GM23338 (cell line): ENCODE data around the gene HSPA2. TPM values are rescaled to one million over a fixed set of nuclear protein-coding genes. Genes with fewer than 3 reads are reported as not detected.
A peak's percentile ranks its signal among the peaks of the same experiment; 100 is the strongest.

Experiments used
- ATAC-seq: fragments of 200-7000 bp; cut with Tn5 transposase; 3 replicates; pipeline ENCODE4 v1.9.1; 2020
- DNase-seq: peaks from one replicate; pipeline ENCODE4 v3.0.0-alpha.2; 2015; ENCODE audit warnings: low spot score
- H2AFZ ChIP-seq: fragments of 200-600 bp; sonication (generic); 2 replicates; pipeline ENCODE4 v1.8.0; 2016; ENCODE audit warnings: antibody characterized with exemption, mild to moderate bottlenecking, moderate library complexity
- H3F3A ChIP-seq: fragments of 200-600 bp; sonication (generic); replicated peaks from 2 replicates; pipeline ENCODE4 v1.8.0; 2017; ENCODE audit warnings: antibody characterized with exemption, mixed run types, low read depth
- H3K27ac ChIP-seq: fragments of 200-600 bp; sonication (generic); 2 replicates; pipeline ENCODE4 v1.6.1; 2016; ENCODE audit warnings: low read depth
- H3K27me3 ChIP-seq: fragments of 200-600 bp; sonication (generic); 2 replicates; pipeline ENCODE4 v1.8.0; 2016; ENCODE audit warnings: mild to moderate bottlenecking, mixed run types, moderate library complexity; ENCODE audit not compliant: insufficient read depth
- H3K36me3 ChIP-seq: fragments of 200-600 bp; sonication (generic); 2 replicates; pipeline ENCODE4 v1.8.0; 2016; ENCODE audit warnings: mild to moderate bottlenecking; ENCODE audit not compliant: insufficient read depth
- H3K4me1 ChIP-seq: fragments of 200-600 bp; sonication (generic); 2 replicates; pipeline ENCODE4 v1.8.0; 2016; ENCODE audit warnings: mild to moderate bottlenecking, moderate library complexity; ENCODE audit not compliant: insufficient read depth
- H3K4me2 ChIP-seq: fragments of 200-600 bp; sonication (generic); 2 replicates; pipeline ENCODE4 v1.7.1; 2017; ENCODE audit warnings: mixed run types
- H3K4me3 ChIP-seq: fragments of 200-600 bp; sonication (generic); 2 replicates; pipeline ENCODE4 v1.6.1; 2016; ENCODE audit warnings: mixed run types
- H3K79me2 ChIP-seq: fragments of 200-600 bp; sonication (generic); replicated peaks from 2 replicates; pipeline ENCODE4 v1.8.0; 2017; ENCODE audit warnings: mild to moderate bottlenecking; ENCODE audit not compliant: insufficient read depth
- H3K9me2 ChIP-seq: fragments of 200-600 bp; sonication (generic); 2 replicates; pipeline ENCODE4 v1.8.0; 2017; ENCODE audit not compliant: insufficient read depth
- H4K20me1 ChIP-seq: fragments of 200-600 bp; sonication (generic); replicated peaks from 2 replicates; pipeline ENCODE4 v1.8.0; 2017; ENCODE audit warnings: mild to moderate bottlenecking; ENCODE audit not compliant: insufficient read depth
- H3K27ac Mint-ChIP-seq: 2 replicates; pipeline ENCODE4 v1.8.0; 2020; ENCODE audit warnings: inconsistent platforms, mild to moderate bottlenecking, moderate library complexity, mixed read lengths
- H3K27me3 Mint-ChIP-seq: 3 replicates; pipeline ENCODE4 v1.8.0; 2022; ENCODE audit warnings: low read depth, mild to moderate bottlenecking, moderate library complexity, mixed read lengths, inconsistent platforms; ENCODE audit not compliant: insufficient read depth, poor library complexity
- H3K36me3 Mint-ChIP-seq: 3 replicates; pipeline ENCODE4 v1.8.0; 2021; ENCODE audit warnings: low read depth, mild to moderate bottlenecking, inconsistent platforms, moderate library complexity, mixed read lengths
- H3K4me1 Mint-ChIP-seq: 3 replicates; pipeline ENCODE4 v1.8.0; 2020; ENCODE audit warnings: mild to moderate bottlenecking, inconsistent platforms, mixed read lengths
- H3K4me3 Mint-ChIP-seq: 3 replicates; pipeline ENCODE4 v1.8.0; 2021; ENCODE audit warnings: moderate library complexity, mild to moderate bottlenecking, inconsistent platforms, mixed read lengths
- H3K9me3 Mint-ChIP-seq: 3 replicates; pipeline ENCODE4 v1.8.0; 2020; ENCODE audit warnings: moderate library complexity, mild to moderate bottlenecking, inconsistent platforms, mixed read lengths
- CREB1 ChIP-seq: fragments of 250-450 bp; sonication (Bioruptor Pico); IDR thresholded peaks from 2 replicates; pipeline ENCODE4 v1.5.0; 2020; ENCODE audit warnings: low read depth, mild to moderate bottlenecking, moderate library complexity
- EZH2phosphoT487 ChIP-seq: fragments of 200-600 bp; sonication (generic); IDR thresholded peaks from one replicate; pipeline ENCODE4 v1.8.1; 2018; ENCODE audit warnings: antibody characterized with exemption; ENCODE audit not compliant: unreplicated experiment
- JUNB ChIP-seq: IDR thresholded peaks from one replicate; pipeline ENCODE4 v1.6.1; 2016; ENCODE audit warnings: antibody characterized with exemption; ENCODE audit not compliant: unreplicated experiment
- NANOG ChIP-seq: IDR thresholded peaks from 2 replicates; pipeline ENCODE4 v1.6.1; 2016; ENCODE audit warnings: antibody characterized with exemption, borderline replicate concordance
- POLR2AphosphoS5 ChIP-seq: IDR thresholded peaks from 2 replicates; pipeline ENCODE4 v1.6.1; 2016; ENCODE audit warnings: antibody characterized with exemption, low read depth
- STAT1 ChIP-seq: IDR thresholded peaks from one replicate; pipeline ENCODE4 v1.6.1; 2016; ENCODE audit warnings: antibody characterized with exemption; ENCODE audit not compliant: unreplicated experiment
- ZNF114 ChIP-seq: fragments of 250-450 bp; sonication (Bioruptor Pico); IDR thresholded peaks from 2 replicates; pipeline ENCODE4 v1.5.0; 2020; ENCODE audit warnings: mild to moderate bottlenecking, moderate library complexity
- ZNF331 ChIP-seq: fragments of 250-450 bp; sonication (Bioruptor Pico); IDR thresholded peaks from 2 replicates; pipeline ENCODE4 v1.5.0; 2020; ENCODE audit warnings: low read depth, mild to moderate bottlenecking, moderate library complexity
- polyA plus RNA-seq: library from polyadenylated mRNA; unstranded; fragments of >200 nt; fragmentation: Nextera tagmentation; extraction: Ambion mirVana; gene quantifications from 2 replicates; pipeline ENCODE4 v1.2.1, GENCODE V29; 2016
- total RNA-seq: library from RNA; depleted of rRNA; stranded (reverse); fragments of >200 nt; shearing (Covaris generic); gene quantifications from 2 replicates; pipeline ENCODE4 v1.2.3, GENCODE V29; 2014
- TF ChIP-seq, protein P1 (sequence below): fragments of 250-450 bp; sonication (Bioruptor Pico); IDR thresholded peaks from 2 replicates; pipeline ENCODE4 v1.5.0; 2020; ENCODE audit warnings: mild to moderate bottlenecking, moderate library complexity
- TF ChIP-seq, protein P2 (sequence below), 2 experiments: fragments of 200-600 bp in 1 of 2; sonication (generic) in 1 of 2; conservative IDR thresholded peaks; 2 replicates each; pipeline versions ENCODE4 v1.5.1 to v1.6.1; 2016 to 2017; ENCODE audit warnings: antibody characterized with exemption in 2 of 2, low read depth in 2 of 2, mild to moderate bottlenecking in 2 of 2, moderate library complexity in 1 of 2
- TF ChIP-seq, protein P3 (sequence below): IDR thresholded peaks from 2 replicates; pipeline ENCODE4 v1.6.1; 2016; ENCODE audit warnings: antibody characterized with exemption

The HSPA2 gene
- total and polyA plus RNA-seq, 2 experiments from 2014 or later: 88.5 to 130 TPM

DNA sequence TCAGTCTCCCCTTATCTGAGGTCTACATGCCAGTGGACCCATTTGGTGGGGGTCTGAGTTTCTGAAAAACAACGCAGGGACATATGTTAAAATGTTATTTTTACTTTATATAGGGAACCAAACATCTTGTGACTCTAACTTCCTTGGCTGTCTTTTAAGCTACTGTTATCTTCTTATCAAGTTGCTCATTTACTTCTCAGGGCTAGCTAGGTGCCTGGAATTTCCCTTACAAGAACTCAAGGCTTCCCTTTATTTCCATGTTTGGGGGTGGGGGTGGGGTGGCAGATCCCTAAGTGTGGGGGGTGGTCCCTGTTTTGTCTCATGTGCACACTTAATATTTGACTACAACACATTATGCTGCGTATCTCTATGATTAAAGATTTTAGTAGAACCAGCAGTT lies 40.8 kb downstream of the HSPA2 start (continued):
- TF ChIP-seq, protein P1, sequence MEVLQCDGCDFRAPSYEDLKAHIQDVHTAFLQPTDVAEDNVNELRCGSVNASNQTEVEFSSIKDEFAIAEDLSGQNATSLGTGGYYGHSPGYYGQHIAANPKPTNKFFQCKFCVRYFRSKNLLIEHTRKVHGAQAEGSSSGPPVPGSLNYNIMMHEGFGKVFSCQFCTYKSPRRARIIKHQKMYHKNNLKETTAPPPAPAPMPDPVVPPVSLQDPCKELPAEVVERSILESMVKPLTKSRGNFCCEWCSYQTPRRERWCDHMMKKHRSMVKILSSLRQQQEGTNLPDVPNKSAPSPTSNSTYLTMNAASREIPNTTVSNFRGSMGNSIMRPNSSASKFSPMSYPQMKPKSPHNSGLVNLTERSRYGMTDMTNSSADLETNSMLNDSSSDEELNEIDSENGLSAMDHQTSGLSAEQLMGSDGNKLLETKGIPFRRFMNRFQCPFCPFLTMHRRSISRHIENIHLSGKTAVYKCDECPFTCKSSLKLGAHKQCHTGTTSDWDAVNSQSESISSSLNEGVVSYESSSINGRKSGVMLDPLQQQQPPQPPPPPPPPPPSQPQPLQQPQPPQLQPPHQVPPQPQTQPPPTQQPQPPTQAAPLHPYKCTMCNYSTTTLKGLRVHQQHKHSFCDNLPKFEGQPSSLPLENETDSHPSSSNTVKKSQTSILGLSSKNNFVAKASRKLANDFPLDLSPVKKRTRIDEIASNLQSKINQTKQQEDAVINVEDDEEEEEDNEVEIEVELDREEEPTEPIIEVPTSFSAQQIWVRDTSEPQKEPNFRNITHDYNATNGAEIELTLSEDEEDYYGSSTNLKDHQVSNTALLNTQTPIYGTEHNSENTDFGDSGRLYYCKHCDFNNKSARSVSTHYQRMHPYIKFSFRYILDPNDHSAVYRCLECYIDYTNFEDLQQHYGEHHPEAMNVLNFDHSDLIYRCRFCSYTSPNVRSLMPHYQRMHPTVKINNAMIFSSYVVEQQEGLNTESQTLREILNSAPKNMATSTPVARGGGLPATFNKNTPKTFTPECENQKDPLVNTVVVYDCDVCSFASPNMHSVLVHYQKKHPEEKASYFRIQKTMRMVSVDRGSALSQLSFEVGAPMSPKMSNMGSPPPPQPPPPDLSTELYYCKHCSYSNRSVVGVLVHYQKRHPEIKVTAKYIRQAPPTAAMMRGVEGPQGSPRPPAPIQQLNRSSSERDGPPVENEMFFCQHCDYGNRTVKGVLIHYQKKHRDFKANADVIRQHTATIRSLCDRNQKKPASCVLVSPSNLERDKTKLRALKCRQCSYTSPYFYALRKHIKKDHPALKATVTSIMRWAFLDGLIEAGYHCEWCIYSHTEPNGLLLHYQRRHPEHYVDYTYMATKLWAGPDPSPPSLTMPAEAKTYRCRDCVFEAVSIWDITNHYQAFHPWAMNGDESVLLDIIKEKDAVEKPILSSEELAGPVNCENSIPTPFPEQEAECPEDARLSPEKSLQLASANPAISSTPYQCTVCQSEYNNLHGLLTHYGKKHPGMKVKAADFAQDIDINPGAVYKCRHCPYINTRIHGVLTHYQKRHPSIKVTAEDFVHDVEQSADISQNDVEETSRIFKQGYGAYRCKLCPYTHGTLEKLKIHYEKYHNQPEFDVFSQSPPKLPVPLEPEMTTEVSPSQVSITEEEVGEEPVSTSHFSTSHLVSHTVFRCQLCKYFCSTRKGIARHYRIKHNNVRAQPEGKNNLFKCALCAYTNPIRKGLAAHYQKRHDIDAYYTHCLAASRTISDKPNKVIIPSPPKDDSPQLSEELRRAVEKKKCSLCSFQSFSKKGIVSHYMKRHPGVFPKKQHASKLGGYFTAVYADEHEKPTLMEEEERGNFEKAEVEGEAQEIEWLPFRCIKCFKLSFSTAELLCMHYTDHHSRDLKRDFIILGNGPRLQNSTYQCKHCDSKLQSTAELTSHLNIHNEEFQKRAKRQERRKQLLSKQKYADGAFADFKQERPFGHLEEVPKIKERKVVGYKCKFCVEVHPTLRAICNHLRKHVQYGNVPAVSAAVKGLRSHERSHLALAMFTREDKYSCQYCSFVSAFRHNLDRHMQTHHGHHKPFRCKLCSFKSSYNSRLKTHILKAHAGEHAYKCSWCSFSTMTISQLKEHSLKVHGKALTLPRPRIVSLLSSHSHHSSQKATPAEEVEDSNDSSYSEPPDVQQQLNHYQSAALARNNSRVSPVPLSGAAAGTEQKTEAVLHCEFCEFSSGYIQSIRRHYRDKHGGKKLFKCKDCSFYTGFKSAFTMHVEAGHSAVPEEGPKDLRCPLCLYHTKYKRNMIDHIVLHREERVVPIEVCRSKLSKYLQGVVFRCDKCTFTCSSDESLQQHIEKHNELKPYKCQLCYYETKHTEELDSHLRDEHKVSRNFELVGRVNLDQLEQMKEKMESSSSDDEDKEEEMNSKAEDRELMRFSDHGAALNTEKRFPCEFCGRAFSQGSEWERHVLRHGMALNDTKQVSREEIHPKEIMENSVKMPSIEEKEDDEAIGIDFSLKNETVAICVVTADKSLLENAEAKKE (CRISPR knock-in tag): no peak
- TF ChIP-seq JUNB: no peak
- no peak for TF ChIP-seq EZH2phosphoT487

DNA sequence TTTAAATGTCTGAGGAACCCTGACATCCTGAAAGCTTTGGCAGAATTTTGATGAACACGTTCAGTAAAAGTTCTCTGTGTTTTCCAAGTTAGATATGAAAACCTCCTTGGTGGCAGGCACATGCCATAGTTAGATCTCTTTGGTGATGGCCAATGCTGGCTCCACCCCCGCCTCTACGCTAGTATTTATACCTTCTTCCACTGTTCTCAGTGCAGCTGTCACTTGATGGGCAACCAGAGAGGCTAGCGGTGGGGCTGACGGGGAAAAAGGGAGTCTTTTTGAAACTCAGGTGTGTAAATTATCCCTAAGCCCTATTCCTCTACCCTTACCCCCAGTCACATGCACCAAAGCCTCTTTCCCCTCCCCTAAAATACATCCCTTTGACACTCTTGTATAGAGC lies 41.3 kb downstream of the HSPA2 start:
- Mint-ChIP-seq H3K4me1 (peaks cover 27% of the 10 kb centered on the region), H3K9me3 (no peaks in the 10 kb centered on the region), H3K27me3 (peaks cover 2% of the 10 kb centered on the region), H3K4me3 (no peak overlapping the region), H3K27ac (peak overlapping the region; percentile 33; the same call in 1 of the 2 replicates), H3K36me3 (no peaks in the 10 kb centered on the region)
- no peaks in the 10 kb centered on the region for H3K36me3 ChIP-seq
- no peaks in the 10 kb centered on the region for H3K9me2 ChIP-seq
- H3K27me3 ChIP-seq: no peaks in the 10 kb centered on the region
- H2AFZ ChIP-seq: peak overlapping the region; percentile 72; the same call in 1 of the 2 replicates
- peak overlapping the region; percentile 29 for H3K4me2 ChIP-seq
- DNase-seq (no peak), ATAC-seq (peak; percentile 68)
- no peaks in the 10 kb centered on the region for H4K20me1 ChIP-seq
- H3K4me1 ChIP-seq: peaks cover 17% of the 10 kb centered on the region
- no peaks in the 10 kb centered on the region for H3K79me2 ChIP-seq
- no peak overlapping the region for H3K27ac ChIP-seq
- no peak overlapping the region for H3K4me3 ChIP-seq
- H3F3A ChIP-seq: no peaks in the 10 kb centered on the region
- TF ChIP-seq POLR2AphosphoS5 (no peak), JUNB (no peak), ZNF114 (CRISPR knock-in tag) (no peak), ZNF331 (no peak), NANOG (no peak), EZH2phosphoT487 (no peak), CREB1 (CRISPR knock-in tag) (no peak), STAT1 (no peak)
- TF ChIP-seq, protein P2, sequence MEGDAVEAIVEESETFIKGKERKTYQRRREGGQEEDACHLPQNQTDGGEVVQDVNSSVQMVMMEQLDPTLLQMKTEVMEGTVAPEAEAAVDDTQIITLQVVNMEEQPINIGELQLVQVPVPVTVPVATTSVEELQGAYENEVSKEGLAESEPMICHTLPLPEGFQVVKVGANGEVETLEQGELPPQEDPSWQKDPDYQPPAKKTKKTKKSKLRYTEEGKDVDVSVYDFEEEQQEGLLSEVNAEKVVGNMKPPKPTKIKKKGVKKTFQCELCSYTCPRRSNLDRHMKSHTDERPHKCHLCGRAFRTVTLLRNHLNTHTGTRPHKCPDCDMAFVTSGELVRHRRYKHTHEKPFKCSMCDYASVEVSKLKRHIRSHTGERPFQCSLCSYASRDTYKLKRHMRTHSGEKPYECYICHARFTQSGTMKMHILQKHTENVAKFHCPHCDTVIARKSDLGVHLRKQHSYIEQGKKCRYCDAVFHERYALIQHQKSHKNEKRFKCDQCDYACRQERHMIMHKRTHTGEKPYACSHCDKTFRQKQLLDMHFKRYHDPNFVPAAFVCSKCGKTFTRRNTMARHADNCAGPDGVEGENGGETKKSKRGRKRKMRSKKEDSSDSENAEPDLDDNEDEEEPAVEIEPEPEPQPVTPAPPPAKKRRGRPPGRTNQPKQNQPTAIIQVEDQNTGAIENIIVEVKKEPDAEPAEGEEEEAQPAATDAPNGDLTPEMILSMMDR (conservative IDR thresholded peaks at IDR 0.05; ENCODE audit: low read depth in 2 of 2): no peak
- TF ChIP-seq, protein P3, sequence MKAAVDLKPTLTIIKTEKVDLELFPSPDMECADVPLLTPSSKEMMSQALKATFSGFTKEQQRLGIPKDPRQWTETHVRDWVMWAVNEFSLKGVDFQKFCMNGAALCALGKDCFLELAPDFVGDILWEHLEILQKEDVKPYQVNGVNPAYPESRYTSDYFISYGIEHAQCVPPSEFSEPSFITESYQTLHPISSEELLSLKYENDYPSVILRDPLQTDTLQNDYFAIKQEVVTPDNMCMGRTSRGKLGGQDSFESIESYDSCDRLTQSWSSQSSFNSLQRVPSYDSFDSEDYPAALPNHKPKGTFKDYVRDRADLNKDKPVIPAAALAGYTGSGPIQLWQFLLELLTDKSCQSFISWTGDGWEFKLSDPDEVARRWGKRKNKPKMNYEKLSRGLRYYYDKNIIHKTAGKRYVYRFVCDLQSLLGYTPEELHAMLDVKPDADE: no peak
